GM21381 (cell line): ENCODE measurements around the gene ZNF784.

Experiments used
- ATAC-seq: cut with Tn5 transposase; IDR thresholded peaks from one replicate; pipeline ENCODE4 v1.9.1; 2021; ENCODE audit warnings: mild to moderate bottlenecking, moderate library complexity; ENCODE audit not compliant: unreplicated experiment

Gene ZNF784

GRCh38 chr19:55621673-55622231, 2.6 kb downstream of the ZNF784 start:
- no peak for ATAC-seq

DNA sequence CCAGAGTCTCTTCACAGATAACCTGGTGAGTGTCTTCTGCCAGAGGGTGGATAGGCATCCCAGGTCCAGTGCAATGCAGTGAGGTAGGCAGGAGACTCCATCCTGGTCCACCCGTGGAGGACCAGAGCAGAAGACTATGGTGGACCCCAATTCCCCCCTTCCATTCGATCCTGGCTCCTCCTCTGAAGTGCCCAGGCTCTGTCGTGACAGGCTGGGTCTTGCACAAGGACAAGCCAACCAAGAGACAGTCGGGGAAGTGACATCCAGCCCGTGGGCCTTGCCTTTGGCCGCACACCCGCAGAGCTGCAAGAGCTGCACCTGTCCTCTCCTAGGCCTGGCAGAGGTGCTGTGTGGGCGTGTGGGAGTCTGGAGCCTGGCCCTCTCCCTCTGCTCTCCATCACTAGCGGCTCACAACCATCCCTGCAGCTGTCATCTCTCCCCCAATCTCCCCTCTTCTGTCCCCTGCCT, 3.1 kb downstream of the ZNF784 start:
- no peak for ATAC-seq

GRCh38 chr19:55620410-55621204, 3.8 kb downstream of the ZNF784 start:
- ATAC-seq: no peak

DNA sequence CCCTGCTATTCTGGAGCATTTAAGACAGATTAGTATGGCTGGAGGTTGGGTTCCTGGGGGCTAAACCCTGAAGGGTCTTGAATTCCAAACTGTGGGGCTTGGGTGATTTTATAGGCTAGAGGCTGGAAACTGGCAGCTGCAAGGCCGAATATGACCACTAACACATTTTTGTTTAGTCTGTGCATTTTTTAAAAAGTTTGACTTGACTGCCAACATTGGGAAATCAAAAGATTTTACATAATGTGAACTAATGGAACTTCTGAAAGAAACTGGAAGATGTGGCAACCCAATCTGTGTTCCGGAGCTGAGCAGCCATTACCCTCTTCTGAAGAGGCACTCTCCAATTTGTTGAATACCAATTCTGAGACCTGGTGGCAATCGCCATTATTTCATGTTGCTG, 5.1 kb downstream of the ZNF784 start:
- no peak for ATAC-seq

GRCh38 chr19:55618426-55618825, 5.9 kb downstream of the ZNF784 start:
- ATAC-seq: no peak

DNA sequence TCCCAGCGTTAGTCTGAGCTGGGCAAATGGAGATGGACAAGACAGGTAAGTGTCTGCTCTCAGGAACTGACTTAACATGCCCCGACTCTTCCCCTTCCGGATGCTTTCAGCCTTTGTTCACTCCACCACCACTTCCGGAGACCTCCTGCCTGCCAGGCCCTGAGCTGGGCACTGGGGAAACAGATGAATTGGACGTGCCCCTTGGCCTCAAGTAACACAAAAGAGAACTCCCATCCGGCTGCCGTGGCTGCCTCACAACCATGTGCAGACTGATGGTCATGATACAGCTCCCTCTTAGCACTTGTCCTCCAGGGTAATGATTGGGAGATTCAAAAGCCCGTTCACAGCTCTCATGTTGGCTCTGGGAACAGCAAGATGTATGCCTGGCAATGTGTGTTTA, 6.9 kb downstream of the ZNF784 start:
- no peak for ATAC-seq

GRCh38 chr19:55616395-55616875, 7.9 kb downstream of the ZNF784 start:
- ATAC-seq: no peak

GRCh38 chr19:55615543-55616394, 8.6 kb downstream of the ZNF784 start:
- ATAC-seq: no peak

- no peak for ATAC-seq
Measured at GRCh38 chr19:55614711-55615542, 9.4 kb downstream of the ZNF784 start.

- no peak for ATAC-seq
Measured at GRCh38 chr19:55613930-55614710, 10.2 kb downstream of the ZNF784 start.

DNA sequence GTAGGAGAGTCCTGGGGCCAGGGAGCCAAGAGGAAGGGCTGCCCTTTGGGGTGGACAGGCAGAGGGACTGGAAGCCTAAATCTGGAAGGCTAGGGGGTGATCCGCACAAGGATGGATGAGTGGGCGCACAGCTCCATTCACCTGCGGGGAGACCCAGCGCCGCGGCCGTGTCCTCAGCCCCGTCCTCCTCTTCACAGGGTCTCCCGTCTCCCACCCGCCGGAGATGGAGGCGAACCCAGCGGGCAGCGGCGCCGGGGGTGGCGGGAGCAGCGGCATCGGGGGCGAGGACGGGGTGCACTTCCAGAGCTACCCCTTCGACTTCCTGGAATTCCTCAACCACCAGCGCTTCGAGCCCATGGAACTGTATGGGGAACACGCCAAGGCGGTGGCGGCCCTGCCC, 11.0 kb downstream of the ZNF784 start:
- no peak for ATAC-seq

- ATAC-seq: no peak
Measured at GRCh38 chr19:55611983-55612645, 12.3 kb downstream of the ZNF784 start.

DNA sequence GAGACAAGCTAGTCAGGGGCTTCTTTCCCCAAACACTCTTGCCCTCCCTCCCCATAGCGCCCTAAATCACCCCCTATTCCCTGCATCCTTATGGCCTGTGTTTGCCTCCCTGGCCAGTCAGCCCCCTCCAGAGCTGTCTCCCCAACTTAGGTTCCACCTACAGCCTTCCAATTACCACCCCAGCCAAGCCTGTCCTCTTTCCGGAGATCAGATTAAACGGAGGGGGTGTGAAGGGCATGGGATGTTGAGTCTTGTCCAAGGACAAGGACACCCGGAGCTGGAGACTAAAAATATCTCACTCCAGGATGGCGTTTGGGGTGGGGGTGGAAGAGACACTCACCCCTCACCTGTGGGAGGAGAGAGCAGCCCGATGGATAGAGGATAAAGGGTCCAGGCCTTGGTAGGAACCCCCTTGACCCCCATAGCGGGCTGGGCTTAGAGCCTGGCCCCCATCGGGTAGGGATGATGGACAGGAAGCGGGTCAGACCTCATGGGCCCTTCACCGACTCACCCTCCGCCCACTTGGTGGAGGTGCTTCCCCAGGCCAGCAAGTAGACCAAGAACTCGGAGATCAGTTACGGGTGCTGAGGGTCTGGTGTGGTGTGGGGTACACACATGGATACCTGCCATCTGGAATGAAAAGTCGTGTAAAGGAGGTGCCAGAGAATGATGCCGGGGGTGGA, 12.9 kb downstream of the ZNF784 start:
- ATAC-seq: no peak

GRCh38 chr19:55609326-55609725, 15.0 kb downstream of the ZNF784 start:
- no peak for ATAC-seq

DNA sequence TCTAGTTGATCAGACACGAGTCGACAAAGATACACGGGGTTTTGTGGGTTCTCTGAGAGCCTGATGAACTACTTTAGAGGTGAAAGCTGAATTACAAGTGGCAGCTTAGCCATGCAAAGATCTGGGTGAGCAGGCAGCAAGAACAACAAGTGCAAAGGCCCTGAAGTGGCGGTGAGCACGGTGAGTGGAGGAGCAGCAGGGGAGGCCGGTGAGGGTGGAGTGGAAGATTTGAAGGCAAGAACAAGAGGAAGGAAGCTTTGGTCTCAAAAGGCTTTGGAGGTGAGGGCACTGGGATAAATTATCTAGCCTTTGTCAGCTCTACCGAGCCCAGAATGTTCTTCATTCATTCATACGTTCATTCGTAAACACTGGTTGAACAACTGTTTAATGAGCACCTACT, 17.5 kb downstream of the ZNF784 start:
- no peak for ATAC-seq

GRCh38 chr19:55606471-55606787, 17.9 kb downstream of the ZNF784 start:
- no peak for ATAC-seq

- ATAC-seq: peak; percentile 31
Measured at GRCh38 chr19:55605637-55606470, 18.5 kb downstream of the ZNF784 start, which contains the start of gene ZNF865. Gene ZNF865, plus strand, starts transcription at chr19:55605647. Its CDS starts 7,972 bp downstream, at chr19:55613619.

DNA sequence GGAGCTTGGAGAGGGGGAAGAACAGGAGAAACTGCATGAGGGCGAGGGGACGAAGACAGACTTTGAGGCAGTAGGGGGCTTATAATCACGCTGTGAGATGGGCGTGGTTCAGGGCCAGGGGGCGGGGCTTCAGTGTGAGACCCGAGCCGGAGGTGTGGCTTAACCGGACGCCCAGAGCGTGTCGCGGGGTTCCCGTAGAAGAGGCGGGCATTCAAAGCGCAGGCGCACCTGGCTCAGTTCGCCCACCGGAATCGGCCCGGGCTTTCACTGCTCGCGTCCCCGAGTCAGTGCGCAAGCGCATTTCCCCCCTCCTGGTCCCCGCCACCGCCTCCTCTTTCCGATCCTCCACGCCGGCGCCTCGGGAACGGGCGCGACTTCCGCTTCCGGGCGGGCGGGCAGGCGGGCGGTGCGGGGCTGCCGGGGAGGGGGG, 19.1 kb downstream of the ZNF784 start:
- peak; percentile 58 for ATAC-seq
